Breast epithelium (tissue), 3 donors: ENCODE results near the gene BMP5.

ENCODE experiments used
- CTCF ChIP-seq, 3 donors: fragments of 450-650 bp; IDR thresholded peaks; one replicate each; pipeline ENCODE4 v1.5.1; 2016 to 2017; ENCODE audit warnings: antibody characterized with exemption in 3 of 3, mild to moderate bottlenecking in 3 of 3, moderate library complexity in 3 of 3
- POLR2A ChIP-seq: fragments of 450-650 bp; IDR thresholded peaks from one replicate; pipeline ENCODE4 v1.6.1; 2016; ENCODE audit warnings: antibody characterized with exemption, mild to moderate bottlenecking, moderate library complexity

- TF ChIP-seq CTCF (IDR thresholded peaks at IDR 0.05) (no peak), POLR2A (no peak)
Measured at GRCh38 chr6:55882718-55883569, 7.6 kb upstream of the BMP5 start.
